ENCODE results near the gene LMO2.
"Not testable (repeated sequence)": the region's sequence is repeated elsewhere in the genome, so short reads cannot be mapped to it uniquely, and the experiment has no call there.

Gene LMO2

DNA sequence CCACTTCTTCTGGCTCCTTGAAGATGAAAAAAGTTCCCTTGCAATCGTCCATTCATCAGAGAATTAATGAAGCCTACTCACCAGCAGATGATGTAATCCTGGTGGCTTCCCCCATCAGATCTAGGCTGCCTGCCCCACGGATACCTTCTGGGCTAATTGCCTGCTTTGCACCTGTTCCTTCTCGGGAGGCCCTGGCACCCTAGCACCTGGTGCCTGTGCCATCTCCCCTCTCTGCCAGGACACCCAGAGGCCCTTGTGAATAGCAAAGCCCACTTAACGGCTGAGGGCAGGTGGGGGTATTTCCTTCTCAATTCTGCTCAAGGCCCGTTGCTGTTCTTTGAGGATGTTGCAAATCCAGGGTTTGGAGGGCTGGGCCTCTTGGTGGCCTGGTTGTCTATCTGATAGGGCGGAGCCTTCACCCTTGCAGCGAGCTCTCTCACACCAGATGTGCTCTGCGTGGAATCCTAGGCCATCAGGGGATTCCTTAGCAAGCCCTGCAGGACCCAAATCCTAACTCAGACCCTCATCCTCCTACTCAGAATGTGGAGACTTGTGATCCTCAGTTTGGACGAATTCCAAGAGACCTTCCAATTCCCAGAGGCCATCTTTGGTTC, at the start of gene LMO2:
LMO2 (minus strand) TSS at position 363 of the 614 bp plus-strand sequence. CDS start 22,360 bp downstream, outside the sequence.
- DNase-seq = no peak

DNA sequence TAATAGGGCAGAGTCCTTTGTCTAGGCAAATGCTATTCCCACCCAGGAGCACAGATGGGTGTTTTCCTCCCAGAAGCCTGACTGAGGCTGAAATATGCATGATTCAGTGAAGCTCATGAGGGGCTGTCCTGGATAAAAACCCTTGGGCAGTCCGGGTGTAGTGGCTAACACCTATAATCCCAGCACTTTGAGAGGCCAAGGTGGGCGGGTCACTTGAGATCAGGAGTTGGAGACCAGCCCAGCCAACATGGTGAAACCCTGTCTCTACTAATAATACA, 48.6 kb upstream of the LMO2 start:
- no peak for DNase-seq

DNA sequence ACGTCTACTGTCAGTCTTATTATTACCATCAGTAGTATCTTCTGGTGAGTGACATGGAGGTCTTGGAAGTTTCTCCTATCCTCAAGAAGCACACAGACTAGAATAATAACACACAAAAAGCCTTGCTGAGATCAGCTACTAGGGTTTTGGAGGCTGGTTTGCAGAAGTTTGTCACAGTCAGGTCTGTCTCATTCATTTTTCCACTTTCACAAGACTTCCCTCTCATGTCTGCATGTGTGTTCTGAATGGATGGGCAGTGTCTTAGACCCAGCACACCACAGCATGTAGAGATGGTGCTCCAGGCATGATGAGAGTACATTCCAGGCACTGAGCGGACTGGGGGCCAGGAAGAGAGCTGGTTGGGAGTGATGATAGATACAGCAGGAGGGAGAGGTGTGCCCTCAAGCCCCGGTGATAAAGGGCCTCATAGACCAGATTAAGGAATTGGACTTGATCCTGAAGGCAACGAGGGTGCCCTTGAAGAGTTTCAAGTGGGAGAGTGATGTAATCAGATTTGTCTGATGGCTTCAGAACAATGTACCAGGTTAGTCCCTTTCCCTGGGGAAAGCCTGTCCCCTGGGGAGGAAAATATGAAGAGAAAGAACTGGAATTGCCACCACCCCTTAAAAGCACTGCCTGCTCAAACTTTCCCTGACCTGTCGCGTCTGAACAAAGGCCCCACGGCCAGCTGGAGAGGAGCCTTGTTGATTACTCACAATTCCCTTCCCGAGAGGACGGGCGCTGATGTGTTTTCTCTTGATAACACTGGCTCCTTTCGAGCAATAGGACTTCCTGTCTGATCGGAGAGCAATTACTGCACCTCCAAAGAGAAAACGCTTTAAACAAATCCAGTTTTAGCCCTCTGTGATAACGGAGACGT, 45.1 kb upstream of the LMO2 start:
- DNase-seq = no peak

DNA sequence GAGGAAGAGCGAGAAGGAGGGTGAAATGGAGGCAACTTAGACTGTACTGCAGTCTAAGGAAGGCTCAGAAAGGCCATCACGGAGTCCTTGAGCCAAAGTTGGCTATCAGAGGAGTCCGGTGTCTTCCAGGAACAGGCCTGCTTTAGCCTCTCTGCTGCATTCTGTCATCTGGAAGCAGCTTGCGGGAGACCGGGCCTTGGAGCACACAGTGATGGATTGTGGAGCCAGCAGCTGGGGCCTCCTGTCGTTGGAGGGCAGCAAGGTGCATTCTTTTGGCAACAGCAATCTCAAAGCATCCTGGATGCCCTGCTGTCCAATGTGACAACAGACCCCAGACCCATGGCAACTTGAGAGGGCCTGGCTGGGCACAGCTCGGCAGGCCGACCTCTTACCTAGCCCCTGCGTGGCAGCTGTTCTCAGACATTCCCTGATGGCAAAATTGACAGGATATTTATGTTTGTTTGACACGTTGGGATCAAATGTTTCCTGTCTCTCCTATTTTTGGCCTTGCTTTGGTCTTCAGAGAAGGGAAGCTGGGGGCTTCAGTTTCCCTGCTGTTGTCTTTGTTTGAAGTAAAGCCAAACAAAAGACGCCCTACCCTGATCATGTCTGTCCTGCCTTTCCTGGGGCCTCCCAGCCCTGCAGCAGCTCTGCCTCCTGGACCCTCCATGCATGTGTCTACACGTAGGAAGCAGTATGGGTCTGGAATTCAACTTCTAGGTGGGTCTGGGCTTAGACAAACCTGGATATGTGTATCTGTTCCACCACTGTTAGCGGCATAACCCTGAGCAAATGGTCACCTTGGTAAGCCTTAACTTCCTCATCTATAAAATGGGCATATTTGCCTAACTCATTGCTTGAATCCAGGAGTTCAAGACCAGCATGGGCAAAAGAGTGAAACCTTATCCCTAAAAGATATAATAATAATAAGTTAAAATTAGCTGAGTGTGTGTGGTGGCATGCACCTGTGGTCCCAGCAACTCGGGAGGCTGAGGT, 43.9 kb upstream of the LMO2 start:
- no peak for DNase-seq

DNA sequence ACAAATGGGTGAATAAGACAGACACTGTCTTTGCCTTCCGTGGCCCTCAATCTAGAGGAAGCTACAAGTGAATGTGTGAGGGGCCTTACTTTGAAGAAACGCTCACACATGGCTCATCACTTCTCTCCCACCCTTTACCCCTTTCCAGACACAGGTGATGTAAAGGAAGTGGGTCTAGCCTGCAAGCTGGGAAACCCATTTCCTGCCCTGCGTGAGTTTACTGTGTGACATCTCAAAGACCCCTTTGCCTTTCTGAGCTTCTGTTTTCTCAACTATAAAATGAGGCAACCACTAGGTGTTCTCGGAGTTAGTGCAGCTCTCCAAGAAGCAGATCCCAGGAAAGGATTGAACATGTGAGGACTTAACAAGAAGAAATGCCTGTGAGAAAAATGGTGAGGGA, 43.1 kb upstream of the LMO2 start:
- DNase-seq = no peak

GRCh38 chr11:33934450-33934849, 42.6 kb upstream of the LMO2 start:
- DNase-seq = no peak

DNA sequence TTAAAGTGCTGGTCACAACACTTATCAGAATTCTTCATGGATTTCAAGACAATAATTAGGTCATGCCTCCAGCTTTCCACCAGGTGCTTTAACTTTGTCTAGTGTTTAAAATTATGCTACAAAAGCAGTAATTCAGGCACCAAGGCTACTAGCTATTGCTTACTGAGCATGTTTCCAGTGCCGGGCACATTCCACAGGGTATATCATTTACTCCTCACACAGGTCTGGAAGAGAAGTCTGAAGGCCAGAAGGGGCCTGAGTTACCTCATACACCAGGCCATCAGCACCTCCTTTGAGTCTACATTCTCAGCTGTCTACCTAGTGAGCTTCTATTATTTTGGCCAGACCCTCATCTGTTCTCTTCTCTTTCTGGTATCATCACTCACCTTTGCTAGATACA, 41.7 kb upstream of the LMO2 start:
- no peak for DNase-seq

- DNase-seq = no peak
These were observed 40.8 kb upstream of the LMO2 start for GRCh38 chr11:33932721-33933120.

GRCh38 chr11:33931739-33932366, 40.0 kb upstream of the LMO2 start:
- DNase-seq = not testable (repeated sequence)

DNA sequence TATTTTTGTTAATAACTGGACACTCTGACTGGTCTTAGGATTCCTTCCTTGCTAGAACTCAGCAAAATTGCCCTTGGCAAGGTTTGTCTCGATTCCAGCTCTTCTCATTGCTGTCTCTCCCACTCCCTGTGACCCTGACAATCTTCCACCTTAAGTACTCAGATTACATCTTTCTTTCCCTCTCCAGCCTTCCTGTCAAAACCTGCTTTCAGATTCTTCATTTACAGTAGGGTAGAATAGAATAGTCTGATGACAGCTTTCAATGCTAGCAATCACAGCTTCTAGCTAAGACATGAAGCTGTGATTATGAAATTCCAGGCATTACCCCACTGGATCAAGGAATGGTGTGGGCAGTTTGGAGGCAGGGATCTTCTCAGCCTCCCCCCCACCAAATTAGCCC, 39.2 kb upstream of the LMO2 start:
- no peak for DNase-seq

DNA sequence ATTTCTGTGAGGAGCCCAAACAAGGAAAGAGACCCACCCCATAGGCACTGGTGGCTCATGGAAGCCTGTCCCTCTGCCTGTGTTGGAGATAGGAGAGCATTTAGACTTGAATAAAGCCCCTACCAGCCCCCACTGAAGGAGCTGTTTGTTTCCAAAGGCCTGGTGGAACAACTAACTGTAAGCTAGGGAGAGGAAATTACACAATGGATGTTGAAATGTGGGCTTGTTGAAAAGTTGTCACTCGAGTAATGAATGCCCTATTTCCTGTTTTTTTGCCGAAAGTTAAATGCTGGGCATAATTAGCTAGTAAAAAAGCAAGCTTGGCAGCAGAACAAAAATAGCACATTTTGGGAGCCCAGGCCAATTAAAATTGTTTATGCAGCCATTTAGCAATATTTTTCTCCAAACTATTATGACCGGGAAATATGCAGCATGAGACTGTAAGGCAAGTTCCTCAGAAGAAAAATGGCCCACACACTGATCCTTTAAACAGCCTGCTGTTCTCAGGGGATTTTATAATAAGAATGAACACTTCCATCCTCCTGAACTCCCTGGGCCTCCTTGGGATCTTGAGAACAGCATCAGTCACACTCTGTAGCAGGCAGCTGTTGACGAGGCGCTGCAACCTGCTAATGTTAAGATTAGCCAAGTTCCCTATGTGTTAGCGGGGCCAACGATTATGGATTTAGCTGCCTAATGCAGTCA, 38.6 kb upstream of the LMO2 start:
- DNase-seq = no peak

DNA sequence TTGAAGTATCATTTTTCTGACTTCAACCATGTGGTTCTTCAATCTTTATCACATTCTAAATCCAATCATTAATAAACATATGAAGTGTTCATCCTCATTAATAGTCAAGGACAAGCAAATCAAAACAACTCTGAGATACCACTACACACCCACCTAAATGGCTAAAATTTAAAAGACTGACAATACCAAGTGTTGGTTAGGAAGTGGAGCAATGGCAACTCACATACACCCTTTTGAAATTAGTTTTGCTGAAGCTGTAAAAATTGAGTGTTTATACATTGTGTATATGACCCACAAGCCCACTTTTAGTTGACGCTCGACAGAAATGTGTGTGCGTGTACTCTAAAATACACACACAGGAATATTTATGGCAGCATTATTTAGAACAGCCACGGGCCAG, 36.7 kb upstream of the LMO2 start:
- no peak for DNase-seq

GRCh38 chr11:33926671-33927552, 35.0 kb upstream of the LMO2 start:
- DNase-seq = no peak

GRCh38 chr11:33924341-33924740, 32.5 kb upstream of the LMO2 start:
- DNase-seq = no peak

DNA sequence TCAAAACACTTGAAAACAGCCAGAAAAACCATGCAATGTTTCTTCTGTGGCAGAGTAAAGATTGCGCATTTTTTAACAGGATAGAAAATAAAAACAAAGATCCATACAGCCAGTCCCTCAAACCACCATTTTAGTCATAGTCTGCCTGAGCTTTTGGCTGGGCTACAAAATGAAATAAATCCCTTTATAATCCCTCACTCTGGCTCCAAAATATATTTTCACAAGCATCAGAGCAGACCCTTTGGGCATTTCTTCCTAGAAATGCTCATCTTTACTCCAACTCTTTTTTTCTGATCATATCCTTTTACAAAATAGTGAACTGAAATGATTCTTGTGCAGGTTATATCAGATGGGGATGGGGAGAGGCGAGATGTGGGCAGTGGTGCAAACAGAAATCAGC, 31.8 kb upstream of the LMO2 start:
- DNase-seq = no peak

- no peak for DNase-seq
These were observed 29.1 kb upstream of the LMO2 start for GRCh38 chr11:33920838-33921613.

GRCh38 chr11:33919645-33920044, 27.8 kb upstream of the LMO2 start:
- DNase-seq = no peak

- not testable (repeated sequence) for DNase-seq
These were observed 25.5 kb upstream of the LMO2 start for GRCh38 chr11:33917402-33917801.

DNA sequence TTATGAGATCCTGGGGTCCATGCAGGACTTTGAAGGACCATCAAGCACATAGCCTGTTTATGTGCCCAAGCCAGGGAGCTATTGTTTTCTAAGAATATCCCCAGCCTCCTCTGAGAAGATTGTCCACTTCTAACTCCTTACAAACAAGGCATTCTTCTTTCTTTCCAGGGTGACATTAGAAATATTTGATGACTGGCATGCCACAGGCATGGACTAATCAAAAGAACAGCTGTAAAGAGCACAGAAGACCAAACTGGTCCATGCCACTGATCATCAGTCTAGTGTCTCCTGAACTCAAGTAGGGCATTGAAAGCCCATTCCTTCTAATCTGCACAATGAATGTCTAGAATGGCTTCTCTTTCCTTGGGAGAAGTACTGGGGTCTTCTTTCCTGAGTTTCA, 24.9 kb upstream of the LMO2 start:
- DNase-seq = no peak

DNA sequence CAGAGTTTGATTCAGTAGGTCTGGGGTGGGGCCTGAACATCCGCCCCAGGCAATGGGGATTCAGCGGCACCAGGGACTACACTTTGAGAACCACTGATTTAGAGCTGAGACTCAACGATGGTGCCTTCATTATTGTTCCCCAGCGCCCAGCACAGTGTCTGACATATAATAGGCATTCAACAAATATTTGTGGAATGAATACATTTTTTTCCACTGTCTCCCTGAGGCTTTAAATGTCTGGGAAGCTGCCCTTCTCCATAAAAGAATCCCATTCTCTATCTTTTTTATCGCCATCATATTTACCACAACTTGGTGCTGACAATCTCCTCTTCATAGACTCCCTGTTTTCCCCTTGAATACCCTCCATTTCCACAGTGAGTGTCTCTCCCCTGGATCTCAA, 23.6 kb upstream of the LMO2 start:
- DNase-seq = no peak

DNA sequence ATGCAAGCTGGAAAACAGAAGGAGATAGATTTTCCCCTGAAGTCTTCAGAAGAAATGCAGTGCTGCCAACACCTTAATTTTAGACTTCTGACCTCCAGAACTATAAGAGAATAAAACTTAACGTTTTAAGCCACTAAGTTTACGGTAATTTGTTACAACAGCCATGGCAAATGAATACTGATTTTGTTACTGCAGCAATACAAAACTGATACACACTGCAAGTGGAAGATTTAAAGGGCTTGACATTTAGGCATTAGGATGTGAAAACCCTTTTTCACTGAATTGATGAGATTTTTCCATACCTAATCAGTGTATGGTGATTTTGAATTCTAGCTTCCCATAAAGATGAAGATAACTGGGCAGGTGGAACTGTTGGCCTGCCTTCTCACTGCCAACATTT, 22.1 kb upstream of the LMO2 start:
- no peak for DNase-seq

Data from CD4-positive, alpha-beta T cell treated with Interleukin-21 for 1 hour (primary cell).